ENCODE data around the gene ZNF791.

ZNF791 gene

GRCh38 chr19:12628040-12629022 is 17.6 kb downstream of the ZNF791 start:
- peaks cover 31 to 69% of the 10 kb centered on the region in 2 donors for H3K9me3 ChIP-seq (replicated peaks in 1 of 2; ENCODE audit: control insufficient read depth in 2 of 2, insufficient read depth in 1 of 2, low read depth in 1 of 2, low read length in 2 of 2)
- H2BK12ac ChIP-seq (ENCODE audit: low read length): no peak overlapping the region
- H3K14ac ChIP-seq (ENCODE audit: low read length): no peak overlapping the region
- H2AFZ ChIP-seq (ENCODE audit: low read length): no peak overlapping the region
- no peak overlapping the region for H4K91ac ChIP-seq (ENCODE audit: low read depth, low read length, poor library complexity)
- no peaks in the 10 kb centered on the region for H3K4me1 ChIP-seq (ENCODE audit: control insufficient read depth in 2 of 2, insufficient read depth in 1 of 2, low read depth in 1 of 2, low read length in 2 of 2)
- no peak overlapping the region for H3K9ac ChIP-seq (ENCODE audit: low read depth, low read length, poor library complexity)
- H3K79me1 ChIP-seq (ENCODE audit: low read depth, low read length): no peaks in the 10 kb centered on the region
- H3K27me3 ChIP-seq (ENCODE audit: control insufficient read depth in 3 of 3, insufficient read depth in 3 of 3, low read depth in 1 of 3, low read length in 3 of 3): no peaks in the 10 kb centered on the region
- DNase-seq (ENCODE audit: low spot score): no peak
- H3K4me3 ChIP-seq (ENCODE audit: low read length in 2 of 2): peak overlapping the region in 1 of 2 donors; percentile 6
- no peak overlapping the region for H3K4me2 ChIP-seq (ENCODE audit: insufficient read depth, low read length, poor library complexity, severe bottlenecking)
- H2BK5ac ChIP-seq (ENCODE audit: low read length): no peak overlapping the region
- H3K36me3 ChIP-seq (replicated peaks in 1 of 2; ENCODE audit: control insufficient read depth in 2 of 2, insufficient read depth in 2 of 2, low read length in 2 of 2): peaks cover 43 to 82% of the 10 kb centered on the region in 2 donors
- no CpG with 5 or more reads among the region's 17 CpGs for WGBS, 2 donors (ENCODE audit: extremely low coverage in 2 of 2, insufficient read length in 2 of 2, insufficient replicate concordance in 1 of 2)
- H2BK15ac ChIP-seq (ENCODE audit: low read length): no peak overlapping the region
- no peak overlapping the region for H4K8ac ChIP-seq (ENCODE audit: low read depth, low read length)
- no peak overlapping the region for H2AK5ac ChIP-seq (ENCODE audit: low read depth, low read length)
- peak overlapping the region; percentile 32 for H3K27ac ChIP-seq (replicated peaks; ENCODE audit: low read length)
- H3K23ac ChIP-seq (ENCODE audit: low read depth, low read length, poor library complexity): no peak overlapping the region
- no peak overlapping the region for H3K18ac ChIP-seq (ENCODE audit: low read length)
- no peak overlapping the region for H2BK120ac ChIP-seq (ENCODE audit: low read depth, low read length)
- no peak overlapping the region for H3K4ac ChIP-seq (ENCODE audit: low read length)

- Histone ChIP-seq H3K18ac (ENCODE audit: low read length) (no peak overlapping the region), H2BK5ac (ENCODE audit: low read length) (no peak overlapping the region), H3K23ac (ENCODE audit: low read depth, low read length, poor library complexity) (no peak overlapping the region), H3K14ac (ENCODE audit: low read length) (no peak overlapping the region), H2BK15ac (ENCODE audit: low read length) (no peak overlapping the region), H3K4me3 (ENCODE audit: low read length in 2 of 2) (no peak overlapping the region), H4K8ac (ENCODE audit: low read depth, low read length) (no peak overlapping the region), H3K4ac (ENCODE audit: low read length) (no peak overlapping the region), H3K4me1 (ENCODE audit: control insufficient read depth in 2 of 2, insufficient read depth in 1 of 2, low read depth in 1 of 2, low read length in 2 of 2) (no peaks in the 10 kb centered on the region), H3K27ac (replicated peaks; ENCODE audit: low read length) (no peak overlapping the region), H3K36me3 (replicated peaks in 1 of 2; ENCODE audit: control insufficient read depth in 2 of 2, insufficient read depth in 2 of 2, low read length in 2 of 2) (peaks cover 40 to 76% of the 10 kb centered on the region in 2 donors), H2AFZ (ENCODE audit: low read length) (no peak overlapping the region), H2BK120ac (ENCODE audit: low read depth, low read length) (no peak overlapping the region), H4K91ac (ENCODE audit: low read depth, low read length, poor library complexity) (no peak overlapping the region), H3K9me3 (replicated peaks in 1 of 2; ENCODE audit: control insufficient read depth in 2 of 2, insufficient read depth in 1 of 2, low read depth in 1 of 2, low read length in 2 of 2) (peaks cover 31 to 66% of the 10 kb centered on the region in 2 donors), H2BK12ac (ENCODE audit: low read length) (no peak overlapping the region), H2AK5ac (ENCODE audit: low read depth, low read length) (no peak overlapping the region), H3K9ac (ENCODE audit: low read depth, low read length, poor library complexity) (no peak overlapping the region), H3K27me3 (ENCODE audit: control insufficient read depth in 3 of 3, insufficient read depth in 3 of 3, low read depth in 1 of 3, low read length in 3 of 3) (no peaks in the 10 kb centered on the region), H3K79me1 (ENCODE audit: low read depth, low read length) (no peaks in the 10 kb centered on the region), H3K4me2 (ENCODE audit: insufficient read depth, low read length, poor library complexity, severe bottlenecking) (no peak overlapping the region)
- DNase-seq (ENCODE audit: low spot score): no peak
- no CpG with 5 or more reads among the region's 7 CpGs for WGBS, 2 donors (ENCODE audit: extremely low coverage in 2 of 2, insufficient read length in 2 of 2, insufficient replicate concordance in 1 of 2)
These were observed 18.5 kb downstream of the ZNF791 start for GRCh38 chr19:12629215-12629614.

- Histone ChIP-seq H2BK120ac (ENCODE audit: low read depth, low read length) (no peak overlapping the region), H3K14ac (ENCODE audit: low read length) (no peak overlapping the region), H4K8ac (ENCODE audit: low read depth, low read length) (no peak overlapping the region), H3K79me1 (ENCODE audit: low read depth, low read length) (no peaks in the 10 kb centered on the region), H4K91ac (ENCODE audit: low read depth, low read length, poor library complexity) (no peak overlapping the region), H3K36me3 (replicated peaks in 1 of 2; ENCODE audit: control insufficient read depth in 2 of 2, insufficient read depth in 2 of 2, low read length in 2 of 2) (peaks cover 0 to 7% of the 10 kb centered on the region in 2 donors), H2BK15ac (ENCODE audit: low read length) (no peak overlapping the region), H2BK12ac (ENCODE audit: low read length) (no peak overlapping the region), H3K23ac (ENCODE audit: low read depth, low read length, poor library complexity) (no peak overlapping the region), H3K9me3 (replicated peaks in 1 of 2; ENCODE audit: control insufficient read depth in 2 of 2, insufficient read depth in 1 of 2, low read depth in 1 of 2, low read length in 2 of 2) (peaks cover 5 to 15% of the 10 kb centered on the region in 2 donors), H3K27me3 (ENCODE audit: control insufficient read depth in 3 of 3, insufficient read depth in 3 of 3, low read depth in 1 of 3, low read length in 3 of 3) (no peaks in the 10 kb centered on the region), H2BK5ac (ENCODE audit: low read length) (no peak overlapping the region), H3K27ac (replicated peaks; ENCODE audit: low read length) (no peak overlapping the region), H2AFZ (ENCODE audit: low read length) (no peak overlapping the region), H3K18ac (ENCODE audit: low read length) (no peak overlapping the region), H3K9ac (ENCODE audit: low read depth, low read length, poor library complexity) (no peak overlapping the region), H3K4me2 (ENCODE audit: insufficient read depth, low read length, poor library complexity, severe bottlenecking) (no peak overlapping the region), H2AK5ac (ENCODE audit: low read depth, low read length) (no peak overlapping the region), H3K4ac (ENCODE audit: low read length) (no peak overlapping the region), H3K4me1 (ENCODE audit: control insufficient read depth in 2 of 2, insufficient read depth in 1 of 2, low read depth in 1 of 2, low read length in 2 of 2) (peaks cover 0 to 3% of the 10 kb centered on the region in 2 donors), H3K4me3 (ENCODE audit: low read length in 2 of 2) (no peak overlapping the region)
- no peak for DNase-seq (ENCODE audit: low spot score)
- no CpG with 5 or more reads among the region's 13 CpGs for WGBS, 2 donors (ENCODE audit: extremely low coverage in 2 of 2, insufficient read length in 2 of 2, insufficient replicate concordance in 1 of 2)
These were observed 25.9 kb downstream of the ZNF791 start for GRCh38 chr19:12636631-12637030.

GRCh38 chr19:12638611-12639182 is 28.0 kb downstream of the ZNF791 start:
- DNase-seq (ENCODE audit: low spot score): no peak
- peaks cover 0 to 3% of the 10 kb centered on the region in 2 donors for H3K4me1 ChIP-seq (ENCODE audit: control insufficient read depth in 2 of 2, insufficient read depth in 1 of 2, low read depth in 1 of 2, low read length in 2 of 2)
- H3K79me1 ChIP-seq (ENCODE audit: low read depth, low read length): no peaks in the 10 kb centered on the region
- H3K4me2 ChIP-seq (ENCODE audit: insufficient read depth, low read length, poor library complexity, severe bottlenecking): no peak overlapping the region
- no peak overlapping the region for H3K4ac ChIP-seq (ENCODE audit: low read length)
- H3K27ac ChIP-seq (replicated peaks; ENCODE audit: low read length): no peak overlapping the region
- no peak overlapping the region for H3K14ac ChIP-seq (ENCODE audit: low read length)
- no peaks in the 10 kb centered on the region for H3K27me3 ChIP-seq (ENCODE audit: control insufficient read depth in 3 of 3, insufficient read depth in 3 of 3, low read depth in 1 of 3, low read length in 3 of 3)
- H3K36me3 ChIP-seq (replicated peaks in 1 of 2; ENCODE audit: control insufficient read depth in 2 of 2, insufficient read depth in 2 of 2, low read length in 2 of 2): no peaks in the 10 kb centered on the region
- H3K18ac ChIP-seq (ENCODE audit: low read length): no peak overlapping the region
- no peak overlapping the region for H2BK5ac ChIP-seq (ENCODE audit: low read length)
- no CpG with 5 or more reads among the region's 22 CpGs for WGBS, 2 donors (ENCODE audit: extremely low coverage in 2 of 2, insufficient read length in 2 of 2, insufficient replicate concordance in 1 of 2)
- no peak overlapping the region for H2BK120ac ChIP-seq (ENCODE audit: low read depth, low read length)
- H2AFZ ChIP-seq (ENCODE audit: low read length): no peak overlapping the region
- H3K23ac ChIP-seq (ENCODE audit: low read depth, low read length, poor library complexity): no peak overlapping the region
- H2BK15ac ChIP-seq (ENCODE audit: low read length): no peak overlapping the region
- H4K91ac ChIP-seq (ENCODE audit: low read depth, low read length, poor library complexity): no peak overlapping the region
- H2BK12ac ChIP-seq (ENCODE audit: low read length): no peak overlapping the region
- no peak overlapping the region for H2AK5ac ChIP-seq (ENCODE audit: low read depth, low read length)
- H4K8ac ChIP-seq (ENCODE audit: low read depth, low read length): no peak overlapping the region
- H3K9me3 ChIP-seq (replicated peaks in 1 of 2; ENCODE audit: control insufficient read depth in 2 of 2, insufficient read depth in 1 of 2, low read depth in 1 of 2, low read length in 2 of 2): peaks cover 7 to 11% of the 10 kb centered on the region in 2 donors
- no peak overlapping the region for H3K4me3 ChIP-seq (ENCODE audit: low read length in 2 of 2)
- H3K9ac ChIP-seq (ENCODE audit: low read depth, low read length, poor library complexity): no peak overlapping the region

All from neuronal stem cell (in vitro differentiated cells).